Fibroblast of lung (primary cell): ENCODE data around the gene PRR36. TPM values are rescaled to one million over a fixed set of nuclear protein-coding genes. Genes with fewer than 3 reads are reported as not detected.

Source experiments
- DNase-seq, 2 donors: peaks; one replicate each; pipeline versions ENCODE4 v3.0.0 to v3.0.0-alpha.2; 2010; ENCODE audit warnings: low read depth in 2 of 2
- H2AFZ ChIP-seq: 2 replicates; pipeline ENCODE4 v1.5.1; 2012; ENCODE audit warnings: low read length, control low read depth, inconsistent platforms
- H3K27ac ChIP-seq: 2 replicates; pipeline ENCODE4 v1.5.1; 2011; ENCODE audit warnings: low read length, control low read depth; ENCODE audit not compliant: insufficient read depth
- H3K27me3 ChIP-seq: 2 replicates; pipeline ENCODE4 v1.5.1; 2011; ENCODE audit warnings: mild to moderate bottlenecking, low read length; ENCODE audit not compliant: control insufficient read depth, insufficient read depth
- H3K36me3 ChIP-seq: 2 replicates; pipeline ENCODE4 v1.5.1; 2011; ENCODE audit warnings: low read length; ENCODE audit not compliant: control insufficient read depth, insufficient read depth
- H3K4me1 ChIP-seq: 2 replicates; pipeline ENCODE4 v1.5.1; 2011; ENCODE audit warnings: low read length; ENCODE audit not compliant: control insufficient read depth, insufficient read depth; ENCODE audit errors: extremely low read depth
- H3K4me2 ChIP-seq: 2 replicates; pipeline ENCODE4 v1.5.1; 2011; ENCODE audit warnings: low read length, control low read depth; ENCODE audit not compliant: insufficient read depth; ENCODE audit errors: extremely low read depth
- H3K4me3 ChIP-seq, 4 experiments: fragments of 200-600 bp in 1 of 4; sonication (generic) in 1 of 4; replicated peaks in 1 of 4; 2 replicates each; pipeline ENCODE4 v1.5.1; 2011 to 2016; ENCODE audit warnings: low read length in 4 of 4, low read depth in 3 of 4, mild to moderate bottlenecking in 3 of 4, control low read depth in 2 of 4, inconsistent platforms in 1 of 4, mixed read lengths in 1 of 4; ENCODE audit not compliant: insufficient read depth in 1 of 4; ENCODE audit errors: control extremely low read depth in 1 of 4
- H3K79me2 ChIP-seq: 2 replicates; pipeline ENCODE4 v1.5.1; 2012; ENCODE audit warnings: mild to moderate bottlenecking, low read length, inconsistent platforms; ENCODE audit not compliant: control insufficient read depth, insufficient read depth
- H3K9ac ChIP-seq: 2 replicates; pipeline ENCODE4 v1.5.1; 2011; ENCODE audit warnings: mild to moderate bottlenecking, low read length, control low read depth; ENCODE audit not compliant: insufficient read depth
- H3K9me3 ChIP-seq: 2 replicates; pipeline ENCODE4 v1.5.1; 2012; ENCODE audit warnings: low read depth, low read length; ENCODE audit not compliant: control insufficient read depth, insufficient read depth
- H4K20me1 ChIP-seq: 2 replicates; pipeline ENCODE4 v1.5.1; 2011; ENCODE audit warnings: low read length; ENCODE audit not compliant: control insufficient read depth, insufficient read depth; ENCODE audit errors: extremely low read depth
- EZH2 ChIP-seq: IDR thresholded peaks from 2 replicates; pipeline ENCODE4 v1.5.1; 2012; ENCODE audit warnings: low read length, control low read depth, mild to moderate bottlenecking; ENCODE audit errors: missing control alignments
- polyA plus RNA-seq, 2 donors: library from polyadenylated mRNA; depleted of rRNA in 1 of 2; stranded (reverse) in 1 of 2; unstranded in 1 of 2; fragments of >200 nt; gene quantifications; 2 replicates each; pipeline ENCODE4 v1.2.1, GENCODE V29; 2011 to 2012; ENCODE audit warnings: missing spikeins in 1 of 2
- total RNA-seq: library from RNA; depleted of rRNA; stranded (reverse); fragments of >200 nt; gene quantifications from 2 replicates; pipeline ENCODE4 v1.2.1, GENCODE V29; 2014
- TF ChIP-seq, protein P1 (sequence below), 2 donors: IDR thresholded peaks in 1 of 2; conservative IDR thresholded peaks in 1 of 2; 1 replicate in 1 of 2; 2 replicates in 1 of 2; pipeline ENCODE4 v1.5.1; 2011 to 2012; ENCODE audit warnings: low read length in 2 of 2, control low read depth in 1 of 2, inconsistent platforms in 1 of 2, low read depth in 1 of 2, mild to moderate bottlenecking in 1 of 2

Gene PRR36
- total and polyA plus RNA-seq, 2 donors (not counting 1 experiment from before 2014, with no cell fraction given): under 0.01 TPM; not detected in 1

DNA sequence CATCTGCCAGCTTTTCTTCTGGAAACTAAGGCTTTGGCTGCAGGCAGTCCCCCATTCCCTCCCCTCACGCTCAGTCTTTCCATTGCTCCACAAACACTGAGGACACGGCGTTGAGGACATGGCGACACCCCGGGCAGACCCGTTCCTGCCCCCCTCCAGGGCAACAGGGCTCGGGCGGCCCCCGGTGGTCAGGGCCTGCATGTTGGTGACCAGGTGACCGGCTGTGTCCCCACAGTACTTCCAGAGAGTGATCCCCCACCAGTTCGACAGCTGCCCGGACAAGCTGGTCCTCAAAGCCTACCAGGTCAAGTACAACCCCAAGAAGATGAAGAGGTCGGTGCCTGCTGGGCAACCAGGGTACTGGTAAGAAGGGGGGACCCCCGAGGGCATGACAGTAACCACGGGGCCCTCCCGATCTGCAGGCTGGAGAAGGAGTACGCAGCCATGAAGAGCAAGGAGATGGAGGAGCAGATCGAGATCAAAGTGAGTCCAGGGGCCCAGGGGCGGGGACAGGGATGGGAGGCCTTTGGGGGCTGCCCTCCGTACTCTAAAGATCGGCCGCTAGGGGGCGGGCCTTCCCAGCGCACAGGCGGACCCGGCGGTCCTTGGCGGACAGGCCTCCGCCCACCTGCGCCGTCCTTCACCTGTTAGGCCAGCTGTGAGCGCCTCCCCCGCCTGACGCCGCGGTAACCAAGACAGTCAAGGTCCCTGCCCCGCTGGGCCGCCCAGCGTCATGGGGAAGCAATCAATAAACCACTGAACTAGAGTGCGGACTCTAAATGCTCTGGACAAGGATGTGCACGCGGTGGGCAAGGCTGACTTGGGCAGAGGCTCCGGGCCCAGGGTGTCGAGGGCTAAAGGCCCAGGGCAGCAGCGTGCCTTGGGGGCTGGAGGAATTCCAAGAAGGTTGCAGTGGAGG lies 21.1 kb downstream of the PRR36 start:
- peak; percentile 44 to 52 for DNase-seq
- Histone ChIP-seq H4K20me1 (no peaks in the 10 kb centered on the region), H3K79me2 (no peaks in the 10 kb centered on the region)

DNA sequence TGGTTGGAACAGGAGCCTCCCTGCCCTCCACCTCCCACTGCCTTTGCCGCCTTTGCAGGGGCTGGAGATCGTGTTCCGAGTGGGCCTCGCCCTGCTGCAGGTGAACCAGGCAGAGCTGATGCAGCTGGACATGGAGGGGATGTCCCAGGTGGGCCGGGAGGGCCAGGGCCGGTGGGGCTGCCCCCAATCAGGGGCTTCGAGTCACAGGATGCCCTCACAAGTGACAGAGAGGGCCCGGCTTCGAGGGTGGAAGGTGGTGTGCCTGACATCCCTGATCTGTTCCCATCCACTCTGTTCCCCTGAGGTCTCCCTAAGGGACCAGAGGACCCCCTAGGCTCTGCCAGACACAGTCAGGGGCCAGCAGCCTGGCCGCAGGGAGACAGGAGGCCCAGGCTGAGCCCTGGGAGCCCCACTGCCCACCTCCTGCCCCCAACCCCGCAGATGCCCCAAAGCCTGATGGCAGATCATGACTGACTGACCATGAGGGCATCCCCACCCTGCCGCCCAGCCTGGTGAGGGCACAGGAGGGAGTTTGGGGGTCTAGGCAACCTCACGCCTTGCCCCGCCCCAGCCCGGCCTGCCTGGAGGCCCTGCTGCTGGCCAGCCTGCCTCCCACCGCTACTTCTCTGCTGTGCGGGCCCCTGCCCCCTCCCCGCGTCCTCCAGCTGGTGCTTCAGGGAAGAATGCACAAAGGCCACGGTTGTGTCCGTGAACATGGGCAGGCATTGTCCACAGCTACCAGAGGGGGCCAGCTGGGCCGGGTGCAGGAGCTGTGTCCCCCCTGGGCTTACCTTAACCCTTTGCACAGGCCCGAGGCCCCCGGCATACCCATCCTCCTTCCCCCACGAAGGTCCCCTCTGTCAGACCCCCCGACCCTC lies 22.3 kb downstream of the PRR36 start:
- no peak for DNase-seq
- Histone ChIP-seq H3K4me1 (no peaks in the 10 kb centered on the region), H3K27ac (no peak overlapping the region), H3K36me3 (no peaks in the 10 kb centered on the region), H3K4me3 (no peak overlapping the region), H3K9ac (no peak overlapping the region), H3K79me2 (no peaks in the 10 kb centered on the region), H3K4me2 (no peak overlapping the region), H2AFZ (no peak overlapping the region), H3K9me3 (no peaks in the 10 kb centered on the region), H3K27me3 (no peaks in the 10 kb centered on the region), H4K20me1 (no peaks in the 10 kb centered on the region)
- TF ChIP-seq EZH2: no peak
- TF ChIP-seq, protein P1, sequence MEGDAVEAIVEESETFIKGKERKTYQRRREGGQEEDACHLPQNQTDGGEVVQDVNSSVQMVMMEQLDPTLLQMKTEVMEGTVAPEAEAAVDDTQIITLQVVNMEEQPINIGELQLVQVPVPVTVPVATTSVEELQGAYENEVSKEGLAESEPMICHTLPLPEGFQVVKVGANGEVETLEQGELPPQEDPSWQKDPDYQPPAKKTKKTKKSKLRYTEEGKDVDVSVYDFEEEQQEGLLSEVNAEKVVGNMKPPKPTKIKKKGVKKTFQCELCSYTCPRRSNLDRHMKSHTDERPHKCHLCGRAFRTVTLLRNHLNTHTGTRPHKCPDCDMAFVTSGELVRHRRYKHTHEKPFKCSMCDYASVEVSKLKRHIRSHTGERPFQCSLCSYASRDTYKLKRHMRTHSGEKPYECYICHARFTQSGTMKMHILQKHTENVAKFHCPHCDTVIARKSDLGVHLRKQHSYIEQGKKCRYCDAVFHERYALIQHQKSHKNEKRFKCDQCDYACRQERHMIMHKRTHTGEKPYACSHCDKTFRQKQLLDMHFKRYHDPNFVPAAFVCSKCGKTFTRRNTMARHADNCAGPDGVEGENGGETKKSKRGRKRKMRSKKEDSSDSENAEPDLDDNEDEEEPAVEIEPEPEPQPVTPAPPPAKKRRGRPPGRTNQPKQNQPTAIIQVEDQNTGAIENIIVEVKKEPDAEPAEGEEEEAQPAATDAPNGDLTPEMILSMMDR (conservative IDR thresholded peaks at IDR 0.05 in 1 of 2, IDR thresholded peaks at IDR 0.05 in 1 of 2; ENCODE audit: low read depth in 1 of 2, low read length in 2 of 2): no peak

More for the DNA sequence above, 21.1 kb downstream of the PRR36 start:
- Histone ChIP-seq H3K4me1 (no peaks in the 10 kb centered on the region), H3K27ac (no peak overlapping the region), H3K9me3 (no peaks in the 10 kb centered on the region), H3K4me3 (no peak overlapping the region), H3K4me2 (no peak overlapping the region), H3K9ac (no peak overlapping the region), H2AFZ (no peak overlapping the region), H3K36me3 (no peaks in the 10 kb centered on the region), H3K27me3 (no peaks in the 10 kb centered on the region)
- TF ChIP-seq, protein P1 (conservative IDR thresholded peaks at IDR 0.05 in 1 of 2, IDR thresholded peaks at IDR 0.05 in 1 of 2; ENCODE audit: low read depth in 1 of 2, low read length in 2 of 2): peak; percentile 62
- no peak for TF ChIP-seq EZH2
